GOT3 (cell line): ENCODE results near the gene NCSTN.

Experiments used
- DNase-seq: peaks from one replicate; lab custom pipeline; 2025; ENCODE audit warnings: mixed read lengths; lab: John Stamatoyannopoulos, UW

Gene NCSTN

DNA sequence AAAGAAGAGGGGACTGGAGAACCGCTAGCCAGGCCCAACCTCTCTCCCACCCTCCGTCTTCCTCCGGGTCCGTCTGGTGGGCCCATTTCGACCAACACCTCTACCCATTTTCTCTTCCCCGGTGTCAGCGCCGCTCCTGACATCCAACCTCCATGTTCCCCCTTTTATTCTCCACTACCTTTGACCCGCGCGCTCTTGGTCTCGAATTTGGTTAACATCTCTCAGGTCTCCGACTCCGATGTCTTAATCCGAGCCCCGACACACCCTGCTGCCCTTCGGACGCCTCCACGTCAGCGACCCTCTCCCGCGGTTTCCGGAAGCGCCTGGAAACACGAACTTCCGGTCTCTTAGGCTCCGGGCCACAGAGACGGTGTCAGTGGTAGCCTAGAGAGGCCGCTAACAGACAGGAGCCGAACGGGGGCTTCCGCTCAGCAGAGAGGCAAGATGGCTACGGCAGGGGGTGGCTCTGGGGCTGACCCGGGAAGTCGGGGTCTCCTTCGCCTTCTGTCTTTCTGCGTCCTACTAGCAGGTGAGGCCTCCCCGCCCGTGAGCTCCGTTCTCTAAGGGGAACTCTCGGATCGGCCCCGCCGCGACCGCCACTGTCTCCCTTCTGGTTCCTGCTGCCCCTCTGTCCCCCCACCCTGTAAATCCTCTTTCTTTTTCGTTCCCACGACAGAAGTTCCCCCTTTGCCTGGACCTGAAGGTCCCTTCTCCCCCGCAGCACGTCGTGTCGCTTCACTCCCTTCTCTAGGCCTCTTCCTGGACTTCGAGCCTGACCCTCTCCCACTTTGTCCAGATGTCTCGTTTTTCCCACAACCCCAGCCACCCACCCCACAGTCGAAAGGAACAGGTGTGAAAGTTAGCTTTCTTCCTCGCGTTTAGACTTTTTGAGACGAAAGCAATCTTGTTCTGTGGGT lies at the start of gene NCSTN, which contains the start of gene COPA:
Gene NCSTN (plus strand): TSS at position 431 of the 917 bp plus-strand sequence. CDS start 14 bp downstream, at position 445.
Gene COPA (minus strand): TSS at position 298 of the 917 bp plus-strand sequence. CDS start 80 bp downstream, at position 218.
- peak; percentile 64 for DNase-seq

DNA sequence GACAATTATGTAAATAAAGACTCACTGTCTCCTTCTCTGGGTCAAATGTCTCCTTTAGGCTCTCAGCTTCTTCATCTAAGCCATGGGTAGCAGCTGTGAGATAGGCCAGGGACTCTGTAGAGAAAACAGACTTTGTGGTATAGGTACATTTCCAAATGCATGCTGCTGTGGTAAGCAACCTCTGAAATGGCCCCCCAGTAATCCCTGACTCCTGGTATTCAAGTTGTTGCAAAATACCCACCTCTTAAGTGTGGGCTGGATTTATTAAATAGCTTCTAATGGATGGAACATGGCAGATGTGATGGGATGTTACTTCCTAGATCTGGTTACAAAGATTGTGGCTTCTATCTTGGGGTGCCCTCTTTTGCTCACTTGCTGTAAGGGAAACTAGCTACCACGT lies 47.1 kb upstream of the NCSTN start:
- no peak for DNase-seq

GRCh38 chr1:160300173-160300572 lies 43.0 kb upstream of the NCSTN start:
- DNase-seq = no peak

DNA sequence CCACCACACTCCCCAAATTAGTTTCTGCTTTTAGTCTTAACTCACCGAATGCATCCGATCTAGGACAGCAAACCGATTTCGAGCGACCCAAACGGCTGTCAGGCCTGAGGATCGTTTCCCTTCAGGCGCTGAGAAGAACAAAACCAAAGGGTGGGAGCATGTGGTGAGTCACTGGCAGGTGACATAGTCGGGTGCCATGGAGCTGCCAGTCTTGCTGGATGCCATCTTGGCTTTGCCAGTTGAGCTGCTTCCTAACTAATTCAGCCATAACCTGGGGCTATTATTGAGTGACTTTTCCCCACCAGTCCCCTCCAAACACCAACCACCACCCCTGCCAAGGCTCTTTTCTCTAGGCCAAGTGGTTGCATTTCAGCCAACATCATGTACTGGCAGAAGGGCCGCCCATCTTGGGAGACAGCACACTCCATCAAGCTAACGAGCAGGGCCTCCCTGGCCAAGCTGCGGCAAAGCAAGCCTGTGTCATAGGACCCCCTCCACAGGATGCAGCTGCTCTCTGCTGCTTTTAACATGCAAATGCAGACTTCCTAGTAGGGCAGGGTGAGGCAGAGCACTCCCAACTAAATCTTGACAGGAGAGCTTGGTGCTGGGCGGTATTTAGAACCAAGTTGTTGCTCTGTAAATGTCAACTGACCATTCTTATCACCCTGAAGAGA lies 35.9 kb upstream of the NCSTN start:
- no peak for DNase-seq

GRCh38 chr1:160308451-160309184 lies 34.6 kb upstream of the NCSTN start:
- DNase-seq = no peak

DNA sequence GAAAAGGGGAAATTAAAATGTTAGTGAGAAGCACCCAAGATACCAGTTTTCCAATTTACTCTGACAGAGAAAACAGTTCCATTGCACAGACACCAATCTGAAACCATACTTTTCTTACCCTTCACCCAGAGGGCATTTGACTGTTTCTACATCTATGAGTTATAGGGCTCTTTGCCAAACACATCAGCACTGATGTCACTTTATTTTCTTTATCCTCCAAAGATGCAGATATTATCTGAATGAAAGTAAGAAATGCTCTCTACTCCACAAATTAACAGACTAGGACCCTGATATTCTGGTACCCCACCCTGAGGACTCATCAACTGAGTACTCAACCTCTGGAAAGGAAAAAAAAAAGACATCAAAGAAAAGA lies 34.0 kb upstream of the NCSTN start:
- DNase-seq = no peak

DNA sequence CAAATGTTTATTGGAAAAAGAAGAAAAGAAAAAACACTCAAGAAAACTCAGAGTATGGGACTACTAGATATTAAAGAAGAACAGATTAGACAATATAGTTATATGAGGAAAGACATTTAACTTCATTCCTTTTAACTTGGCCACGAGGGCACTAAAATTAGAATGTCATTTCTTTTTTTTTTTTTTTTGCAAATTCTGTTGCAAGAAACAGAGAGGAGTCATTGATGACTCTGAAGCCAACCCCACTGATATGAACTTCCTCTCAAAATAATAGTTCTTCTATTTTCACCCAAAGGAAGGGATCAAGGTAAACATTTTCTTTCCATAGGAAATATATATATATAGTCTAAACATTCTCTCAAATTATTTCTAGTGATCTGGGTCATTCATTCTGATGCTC lies 33.6 kb upstream of the NCSTN start:
- DNase-seq = no peak

- no peak for DNase-seq
Measured at GRCh38 chr1:160315359-160315758, 27.8 kb upstream of the NCSTN start.

GRCh38 chr1:160322831-160323230 lies 20.4 kb upstream of the NCSTN start:
- DNase-seq = no peak

- DNase-seq = no peak
Measured at GRCh38 chr1:160325252-160325651, 17.9 kb upstream of the NCSTN start.

DNA sequence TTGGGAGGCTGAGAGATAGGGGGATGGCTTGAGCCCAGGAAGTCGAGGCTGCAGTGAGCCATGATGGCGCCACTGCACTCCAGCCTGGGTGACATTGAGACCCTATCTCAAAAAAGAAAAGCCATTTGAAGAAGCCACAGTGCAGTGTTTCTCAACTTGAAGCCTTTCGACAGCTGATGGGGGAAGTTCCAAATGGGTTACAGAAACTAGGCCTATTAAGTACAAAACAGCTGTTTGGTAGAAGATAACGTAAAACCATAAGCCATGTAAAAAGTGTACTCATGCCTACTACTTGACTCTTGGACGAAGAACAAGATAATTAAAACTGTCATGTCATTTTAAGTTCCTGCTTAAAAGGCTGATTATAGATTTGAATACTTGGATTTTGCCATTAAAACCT lies 16.8 kb upstream of the NCSTN start:
- no peak for DNase-seq

GRCh38 chr1:160328184-160328583 lies 15.0 kb upstream of the NCSTN start:
- no peak for DNase-seq

DNA sequence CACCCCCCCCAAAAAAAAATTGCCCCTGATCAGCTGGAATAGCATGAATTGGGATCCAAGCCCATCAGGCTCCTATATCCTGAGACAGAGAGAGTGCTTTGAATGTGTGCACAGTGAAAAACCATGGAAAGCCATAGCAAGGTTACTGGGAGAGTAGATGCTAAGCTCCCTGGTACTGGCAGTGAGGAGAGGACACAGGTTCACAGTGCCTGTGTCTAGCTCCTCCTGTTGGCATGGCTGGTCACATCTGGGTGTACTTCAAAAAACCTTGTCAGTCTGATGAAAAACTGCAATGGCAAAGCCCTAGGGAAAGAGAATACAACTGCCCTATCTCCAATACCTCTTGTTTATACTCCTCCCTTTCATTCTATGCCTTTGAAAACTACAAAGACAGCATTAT lies 13.1 kb upstream of the NCSTN start:
- no peak for DNase-seq

DNA sequence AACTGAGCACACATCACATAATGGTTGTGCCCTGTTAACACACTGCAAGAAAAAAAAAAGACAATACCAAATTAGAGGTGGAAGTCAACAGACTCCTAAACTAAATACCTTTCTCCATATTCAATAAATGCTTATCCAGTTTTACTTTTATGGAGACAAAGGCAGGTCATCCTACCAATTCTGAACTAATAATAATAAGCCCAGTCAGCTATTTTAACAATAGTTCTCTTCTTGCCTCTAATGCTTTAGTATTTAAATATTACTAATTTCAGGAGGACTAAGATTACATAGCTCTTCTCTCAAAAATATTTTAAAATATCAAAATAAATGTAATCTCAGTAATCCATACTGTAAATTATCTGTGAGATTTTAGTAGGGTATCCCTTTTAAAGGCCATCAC lies 10.7 kb upstream of the NCSTN start:
- DNase-seq = no peak

GRCh38 chr1:160338580-160338979 lies 4.6 kb upstream of the NCSTN start:
- no peak for DNase-seq

DNA sequence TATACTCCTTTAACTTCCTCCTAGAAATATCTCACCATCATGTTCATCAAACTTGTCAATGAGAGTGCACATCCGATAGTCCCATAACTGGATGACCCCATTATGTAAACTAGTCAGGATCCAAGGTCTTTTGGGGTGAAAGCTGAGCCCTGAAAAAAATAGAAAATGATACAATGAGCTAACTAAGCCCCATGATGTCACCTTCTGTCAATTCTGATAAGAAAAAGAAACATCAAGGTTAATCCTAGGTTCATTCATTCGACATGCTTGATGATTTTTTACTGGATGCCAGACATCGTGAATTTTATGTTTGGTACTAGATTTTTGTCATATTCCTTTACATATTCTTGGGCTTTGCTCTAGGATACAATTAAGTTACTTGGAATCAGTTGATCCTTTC lies 3.0 kb upstream of the NCSTN start:
- no peak for DNase-seq

GRCh38 chr1:160340866-160341265 lies 2.3 kb upstream of the NCSTN start:
- no peak for DNase-seq

DNA sequence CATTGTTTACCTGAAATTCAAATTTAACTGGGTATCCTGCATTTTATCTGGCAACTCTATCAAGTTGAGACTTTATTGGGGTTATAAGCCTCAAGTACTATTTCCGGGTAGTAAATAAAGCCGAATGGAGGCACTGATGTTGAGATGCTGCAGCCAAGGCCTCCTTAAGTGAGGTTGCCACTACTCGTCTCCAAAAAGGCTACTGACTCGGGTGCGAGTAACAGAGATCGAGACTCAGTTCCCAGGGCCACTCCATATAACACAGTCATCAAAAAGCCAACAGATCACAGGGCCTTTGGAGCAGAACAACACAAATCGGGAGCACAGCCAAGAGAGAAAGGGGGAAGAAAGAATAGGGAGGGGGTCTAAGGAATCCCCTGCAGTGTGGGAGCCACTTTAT lies 657 bp upstream of the NCSTN start:
- DNase-seq = no peak

DNA sequence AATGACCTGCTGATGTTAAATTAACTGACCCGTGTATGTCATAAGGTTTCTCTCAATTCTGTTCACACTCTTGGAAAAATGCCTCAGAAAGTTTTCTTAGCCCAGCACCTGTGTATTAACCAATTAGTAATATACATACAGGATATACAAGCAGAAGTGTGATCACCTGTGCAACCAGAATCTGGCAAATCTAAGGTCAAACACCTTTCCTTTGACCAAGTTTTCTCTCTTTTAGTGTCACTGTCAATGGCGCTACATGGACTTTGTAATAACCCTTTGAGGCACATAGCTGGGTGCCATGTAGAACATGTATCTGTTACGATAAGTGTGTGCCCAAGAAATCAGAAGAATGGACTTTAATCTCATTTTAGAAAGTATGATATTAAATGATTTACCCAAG lies 1.1 kb downstream of the NCSTN start:
- no peak for DNase-seq

GRCh38 chr1:160344936-160345335 lies 1.8 kb downstream of the NCSTN start:
- no peak for DNase-seq

- no peak for DNase-seq
Measured at GRCh38 chr1:160346463-160346862, 3.3 kb downstream of the NCSTN start.

DNA sequence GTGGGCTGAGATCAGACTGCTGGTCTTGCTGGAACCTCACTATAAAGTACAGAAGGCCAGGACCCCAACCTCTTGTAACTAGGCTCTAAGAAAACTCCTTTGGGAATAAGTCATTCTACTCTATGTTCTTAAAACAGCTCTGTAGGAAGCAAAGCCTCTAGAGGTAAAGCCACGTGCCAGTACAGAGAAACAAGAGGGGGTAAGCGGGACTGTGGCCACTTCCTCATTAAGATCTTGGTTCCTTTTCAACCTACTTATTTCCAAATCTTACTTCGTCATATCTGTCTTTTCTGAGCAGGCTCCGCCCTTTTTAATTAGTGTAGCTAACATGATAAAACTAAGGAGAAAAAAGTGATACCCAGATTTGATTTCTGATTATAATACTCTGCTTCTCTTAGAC lies 3.8 kb downstream of the NCSTN start:
- no peak for DNase-seq

- DNase-seq = no peak
Measured at GRCh38 chr1:160351629-160352028, 8.4 kb downstream of the NCSTN start.
